Heart left ventricle (tissue), 16 donors: ENCODE data around the gene CASKIN1. TPM values are rescaled to one million over a fixed set of nuclear protein-coding genes. Genes with fewer than 3 reads are reported as not detected.

ENCODE experiments used
- ATAC-seq, 4 donors: fragments of 200-7000 bp; cut with Tn5 transposase; one replicate each; pipeline ENCODE4 v1.9.1; 2020 to 2022; ENCODE audit warnings: moderate library complexity in 4 of 4, mild to moderate bottlenecking in 3 of 4, moderate number of reproducible peaks in 1 of 4
- DNase-seq, 5 donors: peaks; one replicate each; pipeline ENCODE4 v3.0.0-alpha.2; 2020
- H3K27ac ChIP-seq, 12 donors: fragments of 200-600 bp; sonication (generic) in 4 of 12; one replicate each; pipeline versions ENCODE4 v1.5.0 to v1.8.0; 2016 to 2022; ENCODE audit warnings: mild to moderate bottlenecking in 2 of 12
- H3K27me3 ChIP-seq, 9 donors: fragments of 200-600 bp; sonication (generic) in 2 of 9; one replicate each; pipeline versions ENCODE4 v1.5.1 to v1.8.0; 2016 to 2022; ENCODE audit warnings: mild to moderate bottlenecking in 3 of 9
- H3K36me3 ChIP-seq, 9 donors: fragments of 200-600 bp; sonication (generic) in 2 of 9; one replicate each; pipeline versions ENCODE4 v1.5.0 to v1.8.0; 2018 to 2022; ENCODE audit warnings: mild to moderate bottlenecking in 2 of 9
- H3K4me1 ChIP-seq, 12 donors: fragments of 200-600 bp; sonication (generic) in 4 of 12; one replicate each; pipeline versions ENCODE4 v1.5.0 to v1.8.0; 2016 to 2022; ENCODE audit warnings: mild to moderate bottlenecking in 3 of 12
- H3K4me3 ChIP-seq, 12 donors: fragments of 200-600 bp; sonication (generic) in 4 of 12; one replicate each; pipeline versions ENCODE4 v1.5.0 to v1.8.0; 2017 to 2022; ENCODE audit warnings: mild to moderate bottlenecking in 9 of 12, moderate library complexity in 4 of 12
- H3K9me3 ChIP-seq, 12 donors: fragments of 200-600 bp; sonication (generic) in 4 of 12; one replicate each; pipeline versions ENCODE4 v1.5.0 to v1.8.0; 2016 to 2022; ENCODE audit warnings: mild to moderate bottlenecking in 1 of 12
- POLR2A ChIP-seq, 2 donors: fragments of 450-650 bp; IDR thresholded peaks; one replicate each; pipeline ENCODE4 v1.6.1; 2017; ENCODE audit warnings: antibody characterized with exemption in 2 of 2, mild to moderate bottlenecking in 2 of 2, moderate library complexity in 2 of 2
- WGBS, 4 donors: extraction: QIAGEN DNeasy Blood & Tissue Kit in 2 of 4; methylation state at CpG; one replicate each; pipeline versions ENCODE4 v1.1.5 to v1.1.7; 2013 to 2018; 5-methylcytosine and 5-hydroxymethylcytosine counted together
- intact Hi-C, 10 donors: fragments of 100-400 bp; cut with DNase I; formaldehyde crosslinking; loops; one replicate each; pipeline versions ENCODE4 v1.11.1 to v1.14.2; 2022
- polyA plus RNA-seq, 2 donors: library from polyadenylated mRNA; stranded (reverse); fragments of 200-250 nt; gene quantifications; one replicate each; pipeline ENCODE4 v1.2.3, GENCODE V29; 2013
- total RNA-seq, 9 donors: library from RNA; depleted of rRNA in 2 of 9; stranded (reverse); fragments of >200 nt in 2 of 9; fragmentation: NEBNext Ultra II Directional in 3 of 9; extraction: Animal tissue kit (Norgen Biotek cat#: 25700) in 3 of 9; gene quantifications; one replicate each; pipeline versions ENCODE4 v1.1.0 to v1.2.4, GENCODE V29; 2016 to 2023
- TF ChIP-seq, protein P1 (sequence below), 12 donors: fragments of 200-600 bp; sonication (generic) in 4 of 12; IDR thresholded peaks; one replicate each; pipeline versions ENCODE4 v1.5.0 to v1.8.0; 2018 to 2022; ENCODE audit warnings: antibody characterized with exemption in 12 of 12, mild to moderate bottlenecking in 5 of 12
- donor health status: ischemic (EF 13 %, LVEDD 7.1; RV severe dilation, severe dysfunction).
- donor health status: healthy with polysubstance abuse.
- donor health status: DM: no; HTN: yes; CAD: no.
- donor health status: DM: no; HTN: no; CAD: no.
- donor health status: ischemic (EF 25% LVEDD 6.9; RV normal size, moderate dysfunction).
- donor health status: ischemic (EF 25% LVEDD 5.7; RV mildly dilated, moderate dysfunction).
- donor health status: healthy.
- donor health status: DM: yes; HTN: yes; CAD: no.
- donor health status: ischemic (EF 35%, LVEDD 5.7; RV mildly dilated, moderate dysfunction).
- donor health status: nonischemic (EF 11% LVEDD 7.7; RV severe dilation, severe dysfunction).
- donor health status: DM: yes; HTN: yes; CAD: no.
- donor health status: PGD.
- donor health status: ischemic (EF 29% LVEDD 5.4; RV normal size, mild dysfunction).
- donor health status: nonischemic (EF 23%, LVEDD 6.1; RV moderate dilation, normal function).

Gene CASKIN1
- total and polyA plus RNA-seq, 11 donors = 0.37 to 7.0 (median 2.1) TPM

DNA sequence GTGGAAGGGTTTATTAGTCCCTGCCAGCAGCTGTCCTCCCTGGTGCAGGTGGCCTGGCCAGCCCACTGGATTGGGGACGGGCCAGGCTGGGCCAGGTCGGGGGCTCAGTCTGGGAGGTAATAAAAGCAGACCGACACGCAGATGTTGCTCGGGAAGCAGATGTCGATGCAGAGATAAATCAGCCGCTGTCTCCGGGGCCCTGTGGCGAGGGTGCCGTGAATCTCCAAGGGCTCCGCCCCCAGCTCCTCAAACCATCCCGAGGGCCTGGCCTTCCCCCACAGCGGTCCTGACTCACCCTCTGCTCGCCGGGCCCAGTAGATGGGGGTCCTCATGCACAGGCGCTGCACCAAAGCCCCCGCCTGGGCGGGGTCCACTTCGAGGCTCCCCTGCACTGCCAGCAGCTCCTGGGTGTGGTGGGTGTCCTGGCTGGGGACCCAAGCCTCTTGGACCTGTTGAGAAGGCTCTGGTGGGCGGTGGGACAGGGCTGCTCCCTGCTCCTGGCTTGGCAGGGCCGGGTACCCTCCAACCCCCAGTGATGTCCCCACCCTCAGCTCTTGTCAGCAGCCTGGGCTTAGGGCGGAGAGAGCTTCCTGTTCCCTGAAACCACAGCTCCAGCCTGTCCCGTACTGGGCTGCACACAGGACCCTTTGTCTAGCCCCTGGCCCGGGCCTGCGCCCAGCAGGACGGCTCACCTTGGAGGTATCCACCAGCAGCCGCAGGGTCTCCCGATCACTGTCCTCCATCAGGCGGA lies 13.0 kb upstream of the CASKIN1 start:
- ATAC-seq (no peak), DNase-seq (no peak)
- peaks cover 0 to 46% (median 32%) of the 10 kb centered on the region in 9 donors for H3K36me3 ChIP-seq
- peaks cover 17 to 68% (median 41%) of the 10 kb centered on the region in 12 donors for H3K4me1 ChIP-seq
- H3K9me3 ChIP-seq = no peaks in the 10 kb centered on the region
- TF ChIP-seq, protein P1, sequence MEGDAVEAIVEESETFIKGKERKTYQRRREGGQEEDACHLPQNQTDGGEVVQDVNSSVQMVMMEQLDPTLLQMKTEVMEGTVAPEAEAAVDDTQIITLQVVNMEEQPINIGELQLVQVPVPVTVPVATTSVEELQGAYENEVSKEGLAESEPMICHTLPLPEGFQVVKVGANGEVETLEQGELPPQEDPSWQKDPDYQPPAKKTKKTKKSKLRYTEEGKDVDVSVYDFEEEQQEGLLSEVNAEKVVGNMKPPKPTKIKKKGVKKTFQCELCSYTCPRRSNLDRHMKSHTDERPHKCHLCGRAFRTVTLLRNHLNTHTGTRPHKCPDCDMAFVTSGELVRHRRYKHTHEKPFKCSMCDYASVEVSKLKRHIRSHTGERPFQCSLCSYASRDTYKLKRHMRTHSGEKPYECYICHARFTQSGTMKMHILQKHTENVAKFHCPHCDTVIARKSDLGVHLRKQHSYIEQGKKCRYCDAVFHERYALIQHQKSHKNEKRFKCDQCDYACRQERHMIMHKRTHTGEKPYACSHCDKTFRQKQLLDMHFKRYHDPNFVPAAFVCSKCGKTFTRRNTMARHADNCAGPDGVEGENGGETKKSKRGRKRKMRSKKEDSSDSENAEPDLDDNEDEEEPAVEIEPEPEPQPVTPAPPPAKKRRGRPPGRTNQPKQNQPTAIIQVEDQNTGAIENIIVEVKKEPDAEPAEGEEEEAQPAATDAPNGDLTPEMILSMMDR (IDR thresholded peaks at IDR 0.05) = no peak
- no peak for TF ChIP-seq POLR2A (IDR thresholded peaks at IDR 0.05)
- WGBS, 4 donors = 89 to 92% (median 89%) methylated on average over 9 to 29 of the region's 29 CpGs
- H3K27ac ChIP-seq = no peak overlapping the region
- H3K4me3 ChIP-seq = no peak overlapping the region
- intact Hi-C loops = loop anchor here in 3 of 10 donors (5.0 to 10.0 kb wide), 3 partner anchors 43 to 55 kb away; partner anchors contain the start of genes TRAF7 (in 2 of the 3) and ECI1 (in 1 of the 3)
- no peaks in the 10 kb centered on the region for H3K27me3 ChIP-seq

DNA sequence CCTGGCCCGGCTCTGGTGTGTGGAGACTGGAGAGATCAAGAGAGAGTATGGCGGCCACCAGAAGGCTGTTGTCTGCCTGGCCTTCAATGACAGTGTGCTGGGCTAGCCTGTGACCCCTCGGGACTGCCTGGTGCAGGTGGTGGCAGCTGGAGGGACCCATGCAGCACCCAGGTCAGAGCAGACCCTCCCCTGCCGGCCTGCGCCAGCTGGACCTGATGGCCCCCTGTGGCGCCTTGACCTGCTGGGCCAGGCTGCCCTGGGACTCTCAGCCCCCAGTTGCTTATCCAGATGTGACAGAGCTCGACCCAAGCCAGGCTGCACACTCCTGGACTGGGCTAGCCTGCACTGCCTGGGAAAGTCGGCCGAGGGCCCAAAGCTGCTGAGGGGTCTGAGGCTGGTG lies 12.4 kb upstream of the CASKIN1 start:
- TF ChIP-seq POLR2A (IDR thresholded peaks at IDR 0.05) = no peak
- TF ChIP-seq, protein P1 (IDR thresholded peaks at IDR 0.05) = no peak
- H3K9me3 ChIP-seq = no peaks in the 10 kb centered on the region
- peaks cover 17 to 61% (median 38%) of the 10 kb centered on the region in 12 donors for H3K4me1 ChIP-seq
- 79 to 94% (median 89%) methylated on average over 6 to 9 of the region's 9 CpGs for WGBS, 4 donors
- H3K4me3 ChIP-seq = no peak overlapping the region
- H3K36me3 ChIP-seq = peaks cover 0 to 46% (median 32%) of the 10 kb centered on the region in 9 donors
- DNase-seq = no peak
- no peaks in the 10 kb centered on the region for H3K27me3 ChIP-seq
- no peak for ATAC-seq
- no peak overlapping the region for H3K27ac ChIP-seq
- intact Hi-C loops = loop anchor here in 2 of 10 donors (5.0 kb wide), 2 partner anchors 44 to 51 kb away; partner anchors contain the start of genes ECI1 (in 1 of the 2) and TRAF7 (in 1 of the 2)

DNA sequence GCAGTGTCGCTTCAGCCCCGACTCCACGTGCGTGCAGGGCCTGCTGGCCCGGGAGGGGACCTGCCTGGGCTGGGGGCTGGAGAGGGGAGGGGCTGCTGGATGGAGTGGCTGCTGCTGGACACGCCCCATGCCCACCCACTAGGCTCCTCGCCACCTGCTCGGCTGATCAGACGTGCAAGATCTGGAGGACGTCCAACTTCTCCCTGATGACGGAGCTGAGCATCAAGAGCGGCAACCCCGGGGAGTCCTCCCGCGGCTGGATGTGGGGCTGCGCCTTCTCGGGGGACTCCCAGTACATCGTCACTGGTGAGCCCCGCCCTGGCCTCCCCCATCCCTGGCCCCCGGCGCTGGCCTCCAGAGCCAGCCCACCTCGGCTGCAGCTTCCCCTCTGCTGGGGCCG lies 11.9 kb upstream of the CASKIN1 start:
- Histone ChIP-seq H3K27me3 (no peaks in the 10 kb centered on the region), H3K4me3 (no peak overlapping the region), H3K36me3 (peaks cover 0 to 46% (median 32%) of the 10 kb centered on the region in 9 donors), H3K9me3 (no peaks in the 10 kb centered on the region), H3K4me1 (peaks cover 15 to 56% (median 34%) of the 10 kb centered on the region in 12 donors), H3K27ac (no peak overlapping the region)
- ATAC-seq (no peak), DNase-seq (no peak)
- intact Hi-C loops = loop anchor here in 2 of 10 donors (5.0 kb wide), 2 partner anchors 44 to 51 kb away; partner anchors contain the start of genes ECI1 (in 1 of the 2) and TRAF7 (in 1 of the 2)
- no peak for TF ChIP-seq POLR2A (IDR thresholded peaks at IDR 0.05)
- TF ChIP-seq, protein P1 (IDR thresholded peaks at IDR 0.05) = no peak
- 75 to 84% (median 79%) methylated on average over 4 to 23 of the region's 23 CpGs for WGBS, 4 donors

DNA sequence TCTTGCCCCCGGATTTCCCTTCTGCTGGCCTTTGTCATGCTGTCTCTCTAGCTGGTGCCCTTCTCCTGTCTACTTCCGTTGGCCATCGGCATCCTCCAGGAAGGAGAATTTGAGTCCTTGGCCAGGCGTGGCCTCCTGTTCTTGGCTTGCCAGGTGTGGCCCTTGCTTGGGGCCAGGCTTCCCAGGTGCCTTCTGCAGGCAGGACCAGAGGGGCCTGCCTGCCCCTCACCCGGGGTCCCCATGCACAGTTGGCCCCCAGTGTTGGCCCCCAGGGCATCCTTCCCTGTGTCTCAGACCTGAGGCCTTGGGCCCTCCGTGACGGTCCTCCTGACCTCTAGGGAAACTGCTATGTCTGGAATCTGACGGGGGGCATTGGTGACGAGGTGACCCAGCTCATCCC lies 11.5 kb upstream of the CASKIN1 start:
- Histone ChIP-seq H3K27ac (no peak overlapping the region), H3K4me1 (peaks cover 11 to 52% (median 29%) of the 10 kb centered on the region in 12 donors), H3K4me3 (no peak overlapping the region), H3K36me3 (peaks cover 0 to 46% (median 32%) of the 10 kb centered on the region in 9 donors), H3K27me3 (no peaks in the 10 kb centered on the region), H3K9me3 (no peaks in the 10 kb centered on the region)
- intact Hi-C loops = loop anchor here in 2 of 10 donors (5.0 kb wide), 2 partner anchors 44 to 51 kb away; partner anchors contain the start of genes ECI1 (in 1 of the 2) and TRAF7 (in 1 of the 2)
- TF ChIP-seq, protein P1 (IDR thresholded peaks at IDR 0.05) = no peak
- no peak for TF ChIP-seq POLR2A (IDR thresholded peaks at IDR 0.05)
- WGBS, 4 donors = 76 to 90% (median 88%) methylated on average over 5 to 9 of the region's 9 CpGs
- ATAC-seq (no peak), DNase-seq (no peak)
